Right forelimb (tissue), 1 donor: Measurements from ENCODE around the gene KRT73.

ENCODE experiments used
- DNase-seq: peaks from one replicate; pipeline ENCODE4 v3.0.0-alpha.2; 2018

KRT73 gene

DNA sequence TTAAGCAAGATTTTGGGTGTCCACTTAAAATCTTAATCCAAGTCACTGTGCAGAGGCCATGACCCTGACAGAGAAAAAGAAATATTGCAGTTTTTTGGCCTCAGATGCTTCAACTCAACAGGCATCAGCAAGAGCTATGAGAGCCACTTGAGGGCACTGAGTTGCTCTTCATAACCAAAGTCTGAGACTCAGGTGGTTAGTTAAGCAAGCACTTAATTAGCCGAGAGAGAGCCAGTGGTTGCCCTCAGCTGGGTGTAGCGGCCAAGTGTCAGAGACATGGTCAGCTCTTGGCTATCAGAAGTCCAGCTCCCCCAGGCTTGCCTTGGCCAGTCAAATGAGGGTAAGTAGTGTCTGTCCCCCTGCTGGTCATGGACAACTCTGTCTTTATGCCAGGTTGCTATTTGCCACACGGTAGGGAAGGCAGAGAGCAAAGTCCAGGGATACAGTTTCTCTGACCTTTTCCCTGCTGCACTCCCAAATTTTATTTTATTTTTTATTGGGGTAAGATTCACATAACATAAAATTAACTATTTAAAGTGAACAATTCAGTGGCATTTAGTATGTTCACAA, 56.4 kb downstream of the KRT73 start:
- DNase-seq = no peak

- no peak for DNase-seq
Observed at GRCh38 chr12:52559979-52560378, 58.4 kb downstream of the KRT73 start.

GRCh38 chr12:52558781-52559445, 59.4 kb downstream of the KRT73 start:
- no peak for DNase-seq
